ENCODE data around the gene LRWD1. TPM values are rescaled to one million over a fixed set of nuclear protein-coding genes. Genes with fewer than 3 reads are reported as not detected.

LRWD1 gene
- total RNA-seq, 4 donors from 2014 or later, result 7.5 to 24.4 (median 12.3) TPM

GRCh38 chr7:102449136-102449535 lies 15.6 kb upstream of the LRWD1 start:
- ATAC-seq, result no peak

GRCh38 chr7:102450242-102450641 lies 14.5 kb upstream of the LRWD1 start:
- TF ChIP-seq POLR2A (IDR thresholded peaks at IDR 0.05), result no peak
- no peak for TF ChIP-seq EP300 (IDR thresholded peaks at IDR 0.05)
- no peak for TF ChIP-seq CTCF (IDR thresholded peaks at IDR 0.05)
- TF ChIP-seq POLR2AphosphoS5 (IDR thresholded peaks at IDR 0.05), result no peak
- Histone ChIP-seq H3K27me3 (no peaks in the 10 kb centered on the region), H3K9me3 (no peaks in the 10 kb centered on the region), H3K27ac (no peak overlapping the region), H3K36me3 (peaks cover 0 to 34% of the 10 kb centered on the region in 2 donors), H3K4me1 (no peaks in the 10 kb centered on the region), H3K4me3 (no peak overlapping the region)
- no peak for ATAC-seq
- WGBS, 2 donors (ENCODE audit: low coverage in 1 of 2), result 47 to 71% methylated on average over 3 to 5 of the region's 6 CpGs

More at GRCh38 chr7:102449136-102449535, 15.6 kb upstream of the LRWD1 start:
- no peaks in the 10 kb centered on the region for H3K4me1 ChIP-seq
- 92 to 100% methylated on average over 3 to 4 of the region's 15 CpGs for WGBS, 2 donors (ENCODE audit: low coverage in 1 of 2)
- no peaks in the 10 kb centered on the region for H3K9me3 ChIP-seq
- no peak overlapping the region for H3K27ac ChIP-seq
- peaks cover 0 to 29% of the 10 kb centered on the region in 2 donors for H3K36me3 ChIP-seq
- H3K27me3 ChIP-seq, result no peaks in the 10 kb centered on the region
- no peak overlapping the region for H3K4me3 ChIP-seq
- TF ChIP-seq POLR2A (IDR thresholded peaks at IDR 0.05) (no peak), CTCF (IDR thresholded peaks at IDR 0.05) (no peak), POLR2AphosphoS5 (IDR thresholded peaks at IDR 0.05) (no peak), EP300 (IDR thresholded peaks at IDR 0.05) (no peak)

GRCh38 chr7:102451371-102452054 lies 13.3 kb upstream of the LRWD1 start:
- WGBS, 2 donors (ENCODE audit: low coverage in 1 of 2), result 53 to 74% methylated on average over 3 to 7 of the region's 23 CpGs
- Histone ChIP-seq H3K27ac (no peak overlapping the region), H3K9me3 (no peaks in the 10 kb centered on the region), H3K27me3 (no peaks in the 10 kb centered on the region), H3K4me1 (no peaks in the 10 kb centered on the region), H3K36me3 (peaks cover 0 to 41% of the 10 kb centered on the region in 2 donors), H3K4me3 (no peak overlapping the region)
- peak; percentile 23 for ATAC-seq
- TF ChIP-seq EP300 (IDR thresholded peaks at IDR 0.05) (no peak), POLR2A (IDR thresholded peaks at IDR 0.05) (no peak), POLR2AphosphoS5 (IDR thresholded peaks at IDR 0.05) (no peak), CTCF (IDR thresholded peaks at IDR 0.05) (no peak)

- TF ChIP-seq POLR2AphosphoS5 (IDR thresholded peaks at IDR 0.05), result no peak
- no peak for TF ChIP-seq CTCF (IDR thresholded peaks at IDR 0.05)
- TF ChIP-seq POLR2A (IDR thresholded peaks at IDR 0.05), result no peak
- TF ChIP-seq EP300 (IDR thresholded peaks at IDR 0.05), result no peak
- Histone ChIP-seq H3K4me1 (no peaks in the 10 kb centered on the region), H3K4me3 (no peak overlapping the region), H3K27ac (no peak overlapping the region), H3K9me3 (no peaks in the 10 kb centered on the region), H3K27me3 (no peaks in the 10 kb centered on the region), H3K36me3 (peaks cover 0 to 41% of the 10 kb centered on the region in 2 donors)
- 97% methylated on average over 6 of the region's 6 CpGs; no CpG with 5 or more reads in 1 of the 2 donors for WGBS, 2 donors (ENCODE audit: low coverage in 1 of 2)
- no peak for ATAC-seq
Observed at GRCh38 chr7:102452451-102452850, 12.3 kb upstream of the LRWD1 start.

GRCh38 chr7:102453319-102453718 lies 11.5 kb upstream of the LRWD1 start:
- Histone ChIP-seq H3K27me3 (no peaks in the 10 kb centered on the region), H3K4me3 (no peak overlapping the region), H3K27ac (no peak overlapping the region), H3K36me3 (peaks cover 0 to 41% of the 10 kb centered on the region in 2 donors), H3K9me3 (no peaks in the 10 kb centered on the region), H3K4me1 (no peaks in the 10 kb centered on the region)
- no peak for ATAC-seq
- 100% methylated on average over 3 of the region's 7 CpGs; no CpG with 5 or more reads in 1 of the 2 donors for WGBS, 2 donors (ENCODE audit: low coverage in 1 of 2)
- TF ChIP-seq CTCF (IDR thresholded peaks at IDR 0.05), result no peak
- TF ChIP-seq EP300 (IDR thresholded peaks at IDR 0.05), result no peak
- no peak for TF ChIP-seq POLR2A (IDR thresholded peaks at IDR 0.05)
- no peak for TF ChIP-seq POLR2AphosphoS5 (IDR thresholded peaks at IDR 0.05)

Measured in gastroesophageal sphincter (tissue), 4 donors.